SK-N-SH (cell line): ENCODE data around the gene ABHD12. TPM values are rescaled to one million over a fixed set of nuclear protein-coding genes. Genes with fewer than 3 reads are reported as not detected.

Experiments
- CTCF ChIA-PET: fragments of 300-600, 350-600 bp; formaldehyde crosslinking; extraction: SDS; loops from one replicate; lab custom pipeline; 2021; lab: Yijun Ruan, JAX
- POLR2A ChIA-PET: fragments of 350-600 bp; sonication (Branson Sonifier 250); formaldehyde crosslinking; extraction: SDS; loops from one replicate; lab custom pipeline; 2020; ENCODE audit warnings: antibody characterized with exemption, inconsistent platforms; lab: Yijun Ruan, JAX
- DNase-seq: peaks from one replicate; pipeline ENCODE4 v3.0.0; 2012
- H2AFZ ChIP-seq: fragments of 200-600 bp; sonication (generic); 2 replicates; pipeline ENCODE4 v1.8.1; 2016; ENCODE audit warnings: antibody characterized with exemption, mild to moderate bottlenecking, low read depth
- H3F3A ChIP-seq: fragments of 200-600 bp; sonication (generic); replicated peaks from 2 replicates; pipeline ENCODE3; 2016; ENCODE audit warnings: antibody characterized with exemption, mild to moderate bottlenecking; ENCODE audit not compliant: insufficient read depth
- H3K27ac ChIP-seq, 2 experiments: fragments of 200-500 bp in 1 of 2; fragments of 200-600 bp in 1 of 2; sonication (Bioruptor generic) in 1 of 2; sonication (generic), shearing (Covaris generic) in 1 of 2; 2 replicates each; pipeline versions ENCODE4 v1.5.1 to v1.6.1; 2014 to 2016; ENCODE audit warnings: low read depth in 2 of 2, inconsistent platforms in 1 of 2, low read length in 1 of 2, mild to moderate bottlenecking in 1 of 2, mixed read lengths in 1 of 2
- H3K27me3 ChIP-seq: fragments of 200-600 bp; sonication (generic), shearing (Covaris generic); 2 replicates; pipeline ENCODE4 v1.6.1; 2016; ENCODE audit warnings: mixed run types; ENCODE audit not compliant: insufficient read depth
- H3K36me3 ChIP-seq, 2 experiments: fragments of 200-500 bp in 1 of 2; fragments of 200-600 bp in 1 of 2; sonication (Bioruptor generic) in 1 of 2; sonication (generic) in 1 of 2; replicated peaks in 1 of 2; 2 replicates each; pipeline versions ENCODE3 to v1.5.1; 2014 to 2016; ENCODE audit warnings: low read length in 1 of 2, mild to moderate bottlenecking in 1 of 2; ENCODE audit not compliant: insufficient read depth in 2 of 2, control insufficient read depth in 1 of 2
- H3K4me1 ChIP-seq, 2 experiments: fragments of 200-500 bp in 1 of 2; fragments of 200-600 bp in 1 of 2; sonication (Bioruptor generic) in 1 of 2; sonication (generic), shearing (Covaris generic) in 1 of 2; 2 replicates each; pipeline versions ENCODE4 v1.5.1 to v1.6.1; 2014 to 2016; ENCODE audit warnings: low read depth in 1 of 2, low read length in 1 of 2, mixed run types in 1 of 2; ENCODE audit not compliant: insufficient read depth in 2 of 2, control insufficient read depth in 1 of 2
- H3K4me2 ChIP-seq: fragments of 200-600 bp; sonication (generic), shearing (Covaris generic); 2 replicates; pipeline ENCODE4 v1.6.1; 2017; ENCODE audit warnings: mixed run types
- H3K4me3 ChIP-seq, 2 experiments: fragments of 200-500 bp in 1 of 2; fragments of 200-600 bp in 1 of 2; sonication (Bioruptor generic) in 1 of 2; sonication (generic), shearing (Covaris generic) in 1 of 2; 2 replicates each; pipeline versions ENCODE4 v1.5.1 to v1.8.1; 2014 to 2016; ENCODE audit warnings: low read depth in 2 of 2, inconsistent platforms in 1 of 2, low read length in 1 of 2, mild to moderate bottlenecking in 1 of 2, mixed read lengths in 1 of 2, moderate library complexity in 1 of 2
- H3K79me2 ChIP-seq: fragments of 200-600 bp; sonication (generic); 2 replicates; pipeline ENCODE4 v1.8.1; 2017; ENCODE audit warnings: mild to moderate bottlenecking; ENCODE audit not compliant: insufficient read depth
- H3K9ac ChIP-seq: fragments of 200-600 bp; sonication (generic); 2 replicates; pipeline ENCODE4 v1.6.1; 2017; ENCODE audit warnings: mixed run types
- H3K9me2 ChIP-seq: fragments of 200-600 bp; sonication (generic); 2 replicates; pipeline ENCODE4 v1.6.1; 2017; ENCODE audit warnings: mixed run types
- H3K9me3 ChIP-seq: fragments of 200-600 bp; sonication (generic); 2 replicates; pipeline ENCODE4 v1.6.1; 2017; ENCODE audit warnings: mixed run types, mild to moderate bottlenecking, moderate library complexity
- H4K20me1 ChIP-seq: fragments of 200-600 bp; sonication (generic); 2 replicates; pipeline ENCODE4 v1.6.1; 2017; ENCODE audit warnings: mild to moderate bottlenecking, mixed run types; ENCODE audit not compliant: insufficient read depth
- ELF1 ChIP-seq: IDR thresholded peaks from 2 replicates; pipeline ENCODE4 v1.4.0; 2012
- EZH2phosphoT487 ChIP-seq: fragments of 200-600 bp; sonication (generic); IDR thresholded peaks from 2 replicates; pipeline ENCODE4 v1.6.1; 2017; ENCODE audit warnings: low read depth, mixed run types, mild to moderate bottlenecking, antibody characterized with exemption, moderate library complexity, borderline replicate concordance
- FOSL2 ChIP-seq: IDR thresholded peaks from 2 replicates; pipeline ENCODE4 v1.4.0; 2012; ENCODE audit warnings: low read depth, mild to moderate bottlenecking, moderate library complexity, borderline replicate concordance
- FOXJ3 ChIP-seq: sonication (generic); formaldehyde crosslinking; IDR thresholded peaks from 2 replicates; pipeline ENCODE4 v1.5.1; 2020; ENCODE audit warnings: mild to moderate bottlenecking, missing genetic modification reagents
- MAX ChIP-seq: IDR thresholded peaks from 2 replicates; pipeline ENCODE4 v1.4.0; 2012; ENCODE audit warnings: low read depth
- NFIC ChIP-seq: IDR thresholded peaks from 2 replicates; pipeline ENCODE4 v1.4.0; 2012; ENCODE audit warnings: borderline replicate concordance
- PBX3 ChIP-seq: IDR thresholded peaks from 2 replicates; pipeline ENCODE4; 2012
- POLR2AphosphoS5 ChIP-seq: IDR thresholded peaks from 2 replicates; pipeline ENCODE4 v1.6.1; 2012; ENCODE audit warnings: low read depth, low read length
- RAD21 ChIP-seq: IDR thresholded peaks from 2 replicates; pipeline ENCODE4 v1.6.1; 2012; ENCODE audit warnings: mild to moderate bottlenecking, low read length
- RFX5 ChIP-seq: IDR thresholded peaks from 2 replicates; pipeline ENCODE4 v1.6.1; 2012; ENCODE audit warnings: mild to moderate bottlenecking, improper control_type of control experiment, low read length
- TEAD4 ChIP-seq: IDR thresholded peaks from 2 replicates; pipeline ENCODE4 v1.4.0; 2012; ENCODE audit warnings: mild to moderate bottlenecking, borderline replicate concordance; ENCODE audit not compliant: insufficient read depth
- USF1 ChIP-seq: IDR thresholded peaks from 2 replicates; pipeline ENCODE4 v1.4.0; 2012; ENCODE audit warnings: low read depth, borderline replicate concordance
- YY1 ChIP-seq: IDR thresholded peaks from 2 replicates; pipeline ENCODE4 v1.4.0; 2012; ENCODE audit warnings: low read depth, mild to moderate bottlenecking
- WGBS: methylation state at CpG from one replicate; pipeline ENCODE4 v1.1.6; 2017; ENCODE audit warnings: low lambda C conversion rate; 5-methylcytosine and 5-hydroxymethylcytosine counted together
- polyA plus RNA-seq, 3 experiments: library from polyadenylated mRNA; depleted of rRNA; stranded (reverse); fragments of >200 nt; gene quantifications; 2 replicates each; pipeline ENCODE4 v1.2.3, GENCODE V29; 2012
- TF ChIP-seq, protein P1 (sequence below): IDR thresholded peaks from 2 replicates; pipeline ENCODE4 v1.4.0; 2012; ENCODE audit warnings: low read depth, borderline replicate concordance
- TF ChIP-seq, protein P2 (sequence below): fragments of 200-600 bp; sonication (generic); IDR thresholded peaks from 2 replicates; pipeline ENCODE4 v1.6.1; 2017; ENCODE audit warnings: antibody characterized with exemption, mild to moderate bottlenecking, moderate library complexity
- TF ChIP-seq, protein P3 (sequence below): fragments of 150-350 bp; IDR thresholded peaks from 2 replicates; pipeline ENCODE4 v1.6.1; 2017; ENCODE audit warnings: antibody characterized with exemption, low read length, low read depth, borderline replicate concordance

The ABHD12 gene
- polyA plus RNA-seq, 1 of the 3 experiments (the other 2 are of a cell fraction), result 33.5 TPM

- Histone ChIP-seq H3K27me3 (no peaks in the 10 kb centered on the region), H3K36me3 (peaks cover 10 to 26% of the 10 kb centered on the region in 2 experiments), H3K9ac (no peak overlapping the region), H3K4me1 (peaks cover 0 to 2% of the 10 kb centered on the region in 2 experiments; a peak in 1 of 4 replicates), H3K4me2 (no peak overlapping the region), H3K79me2 (no peaks in the 10 kb centered on the region), H4K20me1 (no peaks in the 10 kb centered on the region), H3K9me2 (no peaks in the 10 kb centered on the region), H3K4me3 (no peak overlapping the region), H3F3A (no peaks in the 10 kb centered on the region), H3K27ac (no peak overlapping the region), H3K9me3 (no peaks in the 10 kb centered on the region), H2AFZ (no peak overlapping the region)
- POLR2A ChIA-PET, result no interaction called here
- 73% methylated on average over 4 of the region's 4 CpGs for WGBS
- TF ChIP-seq YY1, result no peak
- TF ChIP-seq MAX, result no peak
- TF ChIP-seq ELF1, result no peak
- TF ChIP-seq RFX5, result no peak
- TF ChIP-seq PBX3, result no peak
- no peak for TF ChIP-seq RAD21
- TF ChIP-seq TEAD4, result no peak
- TF ChIP-seq, protein P1, sequence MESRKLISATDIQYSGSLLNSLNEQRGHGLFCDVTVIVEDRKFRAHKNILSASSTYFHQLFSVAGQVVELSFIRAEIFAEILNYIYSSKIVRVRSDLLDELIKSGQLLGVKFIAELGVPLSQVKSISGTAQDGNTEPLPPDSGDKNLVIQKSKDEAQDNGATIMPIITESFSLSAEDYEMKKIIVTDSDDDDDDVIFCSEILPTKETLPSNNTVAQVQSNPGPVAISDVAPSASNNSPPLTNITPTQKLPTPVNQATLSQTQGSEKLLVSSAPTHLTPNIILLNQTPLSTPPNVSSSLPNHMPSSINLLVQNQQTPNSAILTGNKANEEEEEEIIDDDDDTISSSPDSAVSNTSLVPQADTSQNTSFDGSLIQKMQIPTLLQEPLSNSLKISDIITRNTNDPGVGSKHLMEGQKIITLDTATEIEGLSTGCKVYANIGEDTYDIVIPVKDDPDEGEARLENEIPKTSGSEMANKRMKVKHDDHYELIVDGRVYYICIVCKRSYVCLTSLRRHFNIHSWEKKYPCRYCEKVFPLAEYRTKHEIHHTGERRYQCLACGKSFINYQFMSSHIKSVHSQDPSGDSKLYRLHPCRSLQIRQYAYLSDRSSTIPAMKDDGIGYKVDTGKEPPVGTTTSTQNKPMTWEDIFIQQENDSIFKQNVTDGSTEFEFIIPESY, result no peak
- TF ChIP-seq, protein P2, sequence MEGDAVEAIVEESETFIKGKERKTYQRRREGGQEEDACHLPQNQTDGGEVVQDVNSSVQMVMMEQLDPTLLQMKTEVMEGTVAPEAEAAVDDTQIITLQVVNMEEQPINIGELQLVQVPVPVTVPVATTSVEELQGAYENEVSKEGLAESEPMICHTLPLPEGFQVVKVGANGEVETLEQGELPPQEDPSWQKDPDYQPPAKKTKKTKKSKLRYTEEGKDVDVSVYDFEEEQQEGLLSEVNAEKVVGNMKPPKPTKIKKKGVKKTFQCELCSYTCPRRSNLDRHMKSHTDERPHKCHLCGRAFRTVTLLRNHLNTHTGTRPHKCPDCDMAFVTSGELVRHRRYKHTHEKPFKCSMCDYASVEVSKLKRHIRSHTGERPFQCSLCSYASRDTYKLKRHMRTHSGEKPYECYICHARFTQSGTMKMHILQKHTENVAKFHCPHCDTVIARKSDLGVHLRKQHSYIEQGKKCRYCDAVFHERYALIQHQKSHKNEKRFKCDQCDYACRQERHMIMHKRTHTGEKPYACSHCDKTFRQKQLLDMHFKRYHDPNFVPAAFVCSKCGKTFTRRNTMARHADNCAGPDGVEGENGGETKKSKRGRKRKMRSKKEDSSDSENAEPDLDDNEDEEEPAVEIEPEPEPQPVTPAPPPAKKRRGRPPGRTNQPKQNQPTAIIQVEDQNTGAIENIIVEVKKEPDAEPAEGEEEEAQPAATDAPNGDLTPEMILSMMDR, result no peak
- TF ChIP-seq EZH2phosphoT487, result no peak
- TF ChIP-seq FOSL2, result no peak
- TF ChIP-seq, protein P3, sequence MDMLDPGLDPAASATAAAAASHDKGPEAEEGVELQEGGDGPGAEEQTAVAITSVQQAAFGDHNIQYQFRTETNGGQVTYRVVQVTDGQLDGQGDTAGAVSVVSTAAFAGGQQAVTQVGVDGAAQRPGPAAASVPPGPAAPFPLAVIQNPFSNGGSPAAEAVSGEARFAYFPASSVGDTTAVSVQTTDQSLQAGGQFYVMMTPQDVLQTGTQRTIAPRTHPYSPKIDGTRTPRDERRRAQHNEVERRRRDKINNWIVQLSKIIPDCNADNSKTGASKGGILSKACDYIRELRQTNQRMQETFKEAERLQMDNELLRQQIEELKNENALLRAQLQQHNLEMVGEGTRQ, result no peak
- TF ChIP-seq FOXJ3 (CRISPR knock-in tag), result no peak
- no peak for TF ChIP-seq USF1
- TF ChIP-seq NFIC, result no peak
- no peak for TF ChIP-seq POLR2AphosphoS5
- CTCF ChIA-PET, result no interaction called here
- no peak for DNase-seq
Observed at GRCh38 chr20:25437153-25437581, 46.5 kb upstream of the ABHD12 start.
